ENCODE measurements around the gene CCDC141.

DNA sequence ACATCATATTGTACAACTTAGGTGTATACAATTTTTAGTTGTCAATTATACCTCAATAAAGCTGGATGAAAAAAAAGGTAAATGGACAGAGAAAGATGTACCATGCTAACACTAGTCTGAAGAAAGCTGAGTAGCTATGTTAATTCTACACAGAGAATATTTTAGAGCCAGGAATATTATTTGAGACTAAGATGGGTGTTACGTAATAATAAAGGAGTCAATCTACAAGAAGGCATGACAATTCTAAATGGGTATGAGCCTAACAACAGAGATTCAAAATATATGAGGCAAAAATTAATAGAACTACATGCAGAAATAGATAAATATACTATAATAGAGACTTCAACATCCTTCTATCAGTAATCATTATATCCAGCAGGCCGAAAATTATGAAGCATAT lies 69.1 kb downstream of the CCDC141 start:
- TF ChIP-seq, protein P1, sequence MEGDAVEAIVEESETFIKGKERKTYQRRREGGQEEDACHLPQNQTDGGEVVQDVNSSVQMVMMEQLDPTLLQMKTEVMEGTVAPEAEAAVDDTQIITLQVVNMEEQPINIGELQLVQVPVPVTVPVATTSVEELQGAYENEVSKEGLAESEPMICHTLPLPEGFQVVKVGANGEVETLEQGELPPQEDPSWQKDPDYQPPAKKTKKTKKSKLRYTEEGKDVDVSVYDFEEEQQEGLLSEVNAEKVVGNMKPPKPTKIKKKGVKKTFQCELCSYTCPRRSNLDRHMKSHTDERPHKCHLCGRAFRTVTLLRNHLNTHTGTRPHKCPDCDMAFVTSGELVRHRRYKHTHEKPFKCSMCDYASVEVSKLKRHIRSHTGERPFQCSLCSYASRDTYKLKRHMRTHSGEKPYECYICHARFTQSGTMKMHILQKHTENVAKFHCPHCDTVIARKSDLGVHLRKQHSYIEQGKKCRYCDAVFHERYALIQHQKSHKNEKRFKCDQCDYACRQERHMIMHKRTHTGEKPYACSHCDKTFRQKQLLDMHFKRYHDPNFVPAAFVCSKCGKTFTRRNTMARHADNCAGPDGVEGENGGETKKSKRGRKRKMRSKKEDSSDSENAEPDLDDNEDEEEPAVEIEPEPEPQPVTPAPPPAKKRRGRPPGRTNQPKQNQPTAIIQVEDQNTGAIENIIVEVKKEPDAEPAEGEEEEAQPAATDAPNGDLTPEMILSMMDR (IDR thresholded peaks at IDR 0.05; ENCODE audit: insufficient read depth, low read length), result no peak
- TF ChIP-seq POLR2AphosphoS5 (IDR thresholded peaks at IDR 0.05; ENCODE audit: low read depth), result no peak
